ENCODE data around the gene FKBP6. TPM values are rescaled to one million over a fixed set of nuclear protein-coding genes. Genes with fewer than 3 reads are reported as not detected.
A peak's percentile ranks its signal among the peaks of the same experiment; 100 is the strongest.
"Not testable (repeated sequence)": the region's sequence is repeated elsewhere in the genome, so short reads cannot be mapped to it uniquely, and the experiment has no call there.

The FKBP6 gene
- total RNA-seq, 1 experiment from 2014 or later = not detected

DNA sequence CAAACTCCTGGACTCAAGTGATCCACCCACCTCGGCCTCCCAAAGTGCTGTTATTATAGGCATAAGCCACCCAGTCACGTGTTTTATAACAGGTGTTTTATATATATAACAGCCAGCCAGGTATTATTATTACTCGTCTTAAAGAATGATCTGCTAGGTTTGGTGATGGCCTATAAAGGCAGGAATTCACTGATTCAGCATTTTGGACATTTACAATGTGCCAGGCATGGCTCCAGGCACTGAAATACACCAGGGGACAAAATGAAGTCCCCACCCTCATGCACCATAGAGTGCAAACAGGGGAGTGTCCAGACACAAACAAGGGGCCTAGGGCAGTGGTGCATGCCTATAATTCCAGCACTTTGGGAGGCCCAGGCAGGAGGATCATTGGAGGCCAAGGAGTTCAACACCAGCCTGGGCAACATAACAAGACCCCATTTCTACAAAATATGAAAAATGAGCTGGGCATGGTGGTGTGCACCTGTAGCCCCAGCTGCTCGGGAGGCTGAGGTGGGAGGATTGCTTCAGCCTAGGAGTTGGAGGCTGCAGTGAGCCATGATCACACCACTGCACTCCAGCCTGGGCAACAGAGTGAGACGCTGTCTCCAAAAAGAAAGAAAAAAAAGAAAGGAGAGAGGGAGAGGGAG, 4.4 kb upstream of the FKBP6 start:
- not testable (repeated sequence) for DNase-seq (ENCODE audit: low spot score)

DNA sequence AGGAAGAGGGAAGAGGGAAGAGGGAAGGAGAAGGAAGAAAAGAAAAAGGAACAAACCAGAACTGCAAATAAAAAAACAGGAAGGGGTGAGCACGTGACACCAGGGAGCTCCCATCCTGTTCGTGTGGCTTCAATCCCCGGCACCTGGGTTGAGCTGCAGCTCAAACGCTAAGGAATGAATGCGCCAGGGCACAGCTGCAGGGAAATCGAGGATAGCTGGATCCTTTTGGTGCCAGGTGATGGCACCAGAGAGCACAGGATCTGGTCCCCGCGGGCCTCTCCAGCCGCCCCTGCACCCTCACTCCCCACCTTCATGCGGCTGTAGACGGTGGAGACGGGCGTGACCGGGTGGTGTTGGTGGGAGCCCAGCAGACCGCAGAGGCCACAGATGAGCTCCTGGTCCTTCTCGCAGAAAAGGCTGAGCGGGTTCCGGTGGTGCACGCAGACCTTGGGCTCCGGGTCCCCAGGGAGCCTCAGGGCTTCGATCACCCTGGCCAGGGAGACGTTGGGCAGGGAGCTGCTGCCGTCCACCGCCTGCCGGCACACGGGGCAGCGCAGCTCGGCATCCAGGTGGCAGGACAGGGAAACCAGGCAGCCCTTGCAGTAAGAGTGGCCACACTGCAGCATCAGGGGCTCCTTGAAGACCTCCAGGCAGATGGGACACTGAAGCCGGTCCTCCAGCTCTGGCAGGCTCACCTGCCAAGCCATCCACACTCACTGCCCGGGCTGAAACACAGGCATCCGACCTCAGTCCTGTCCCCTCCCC, 3.7 kb upstream of the FKBP6 start:
- peak; percentile 69 for DNase-seq (ENCODE audit: low spot score)

DNA sequence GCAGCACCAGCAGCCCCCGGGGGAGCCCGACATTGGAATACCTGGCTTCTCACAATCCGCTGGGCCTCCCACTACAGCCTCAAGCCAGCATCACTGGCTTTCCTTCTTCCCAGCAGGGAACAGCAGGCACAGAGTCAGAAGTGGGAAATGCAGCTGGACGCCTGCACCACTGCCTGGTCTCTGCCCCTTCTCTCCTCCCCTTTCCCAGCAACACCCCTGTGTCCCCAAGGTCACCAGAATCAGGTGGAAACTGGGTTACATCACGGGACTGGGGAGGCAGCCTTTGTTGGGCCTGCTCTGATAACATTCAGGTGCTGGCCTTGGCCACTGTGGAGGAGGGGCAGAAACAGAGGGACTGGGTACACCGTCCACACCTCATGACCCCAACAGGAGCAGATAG, 2.5 kb upstream of the FKBP6 start:
- DNase-seq (ENCODE audit: low spot score) = not testable (repeated sequence)

DNA sequence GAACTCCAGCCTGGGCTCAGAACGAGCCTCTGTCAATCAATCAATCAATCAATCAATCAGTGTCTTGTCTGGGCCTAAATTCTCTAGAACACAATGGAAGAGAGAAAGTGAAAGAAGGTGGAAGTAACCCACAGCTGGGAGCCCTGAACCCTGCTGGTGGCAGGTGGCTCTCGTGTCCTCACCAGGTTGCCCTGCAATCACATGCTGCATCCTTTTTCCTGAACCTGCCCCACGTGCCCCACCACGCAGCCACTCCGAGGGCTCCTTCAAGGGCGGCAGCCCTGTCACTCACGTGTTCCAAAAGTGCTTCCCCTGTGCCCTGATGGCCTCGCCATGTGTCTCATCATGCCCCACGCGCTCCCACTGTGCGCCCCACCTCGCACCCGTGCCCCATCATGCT, 512 bp upstream of the FKBP6 start:
- DNase-seq (ENCODE audit: low spot score) = not testable (repeated sequence)

DNA sequence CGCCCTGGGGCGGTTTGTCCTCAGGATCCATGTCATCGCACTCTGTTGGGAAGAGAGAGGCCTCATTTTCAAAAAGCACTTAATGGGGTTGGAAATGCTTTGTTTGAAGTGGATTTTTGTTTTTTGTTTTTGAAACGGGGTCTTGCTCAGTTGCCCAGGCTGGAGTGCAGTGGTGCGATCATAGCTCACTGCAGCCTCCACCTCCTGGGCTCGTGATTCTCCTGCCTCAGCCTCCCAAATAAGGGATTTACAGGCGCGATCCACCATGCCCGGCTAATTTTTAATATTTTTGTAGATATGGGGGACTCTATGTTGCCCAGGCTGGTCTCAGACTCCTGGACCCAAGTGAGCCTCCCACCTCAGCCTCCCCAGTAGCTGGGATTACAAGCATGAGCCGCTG, 735 bp downstream of the FKBP6 start:
- no peak for DNase-seq (ENCODE audit: low spot score)

DNA sequence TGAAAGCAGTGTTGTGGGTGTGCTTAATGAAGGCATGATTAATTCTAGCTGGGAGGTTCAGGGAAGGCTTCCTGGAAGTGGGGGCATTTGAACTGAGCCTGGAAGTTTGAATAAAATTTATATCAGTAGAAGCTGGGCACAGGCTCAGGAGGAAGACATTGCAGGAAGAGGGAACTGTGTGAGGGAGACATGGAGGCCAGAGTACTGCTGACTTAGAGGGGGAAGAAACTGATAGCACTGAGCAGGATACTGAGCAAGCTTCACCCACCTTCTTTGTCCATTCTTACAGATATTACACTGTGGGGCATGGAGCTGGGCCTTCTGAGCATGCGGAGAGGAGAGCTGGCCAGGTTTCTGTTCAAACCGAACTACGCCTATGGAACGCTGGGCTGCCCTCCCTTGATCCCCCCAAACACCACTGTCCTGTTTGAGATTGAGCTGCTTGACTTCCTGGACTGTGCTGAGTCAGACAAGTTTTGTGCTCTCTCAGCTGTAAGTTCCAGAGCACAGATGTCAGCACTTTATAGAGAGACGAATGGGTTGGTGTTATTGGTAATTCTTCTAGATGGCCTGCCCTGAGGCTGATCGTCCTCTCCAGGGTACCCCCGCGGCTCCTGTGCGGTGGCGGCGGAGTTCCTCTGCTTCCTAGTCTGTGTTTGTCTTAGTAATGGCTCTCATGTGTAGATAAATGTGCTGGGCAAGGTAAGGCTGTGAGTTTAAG, 2.1 kb downstream of the FKBP6 start:
- no peak for DNase-seq (ENCODE audit: low spot score)

DNA sequence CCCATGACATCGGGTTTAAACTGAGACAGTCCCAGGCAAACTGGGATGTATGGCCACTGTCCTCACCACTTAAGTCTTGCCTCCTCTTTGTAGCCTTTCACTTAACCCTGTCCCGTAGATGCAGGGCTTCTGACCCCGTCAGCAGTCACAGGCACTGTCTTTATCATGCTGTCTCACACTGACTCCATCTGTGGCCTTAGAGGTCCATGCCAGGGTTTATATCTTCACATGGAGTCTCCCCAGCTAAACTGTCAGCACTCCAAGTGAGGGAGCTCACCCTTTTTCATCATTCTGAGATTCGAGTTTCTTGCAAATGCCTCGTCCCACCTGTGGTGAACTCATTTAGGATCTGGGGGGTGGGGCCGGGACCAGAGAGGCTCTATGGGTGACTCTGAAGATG, 2.8 kb downstream of the FKBP6 start:
- DNase-seq (ENCODE audit: low spot score) = no peak

DNA sequence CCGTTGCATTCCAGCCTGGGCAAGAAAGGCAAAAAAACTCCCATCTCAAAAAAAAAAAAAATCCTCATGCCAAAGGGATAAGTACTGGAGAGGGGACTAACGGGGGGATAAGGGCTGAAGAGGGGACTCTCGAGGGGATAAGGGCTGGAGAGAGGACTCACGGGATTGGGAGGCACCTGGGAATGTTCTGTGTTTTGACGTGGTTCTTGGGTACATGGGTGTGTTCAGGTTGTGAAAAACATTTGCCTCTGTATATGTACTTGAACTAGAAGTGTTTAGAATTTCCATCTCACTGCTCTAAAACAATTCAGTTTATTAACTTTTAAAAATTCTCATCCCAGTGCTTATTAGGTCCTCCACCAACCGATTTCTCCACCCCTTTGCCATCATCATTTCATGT, 4.5 kb downstream of the FKBP6 start:
- DNase-seq (ENCODE audit: low spot score) = no peak

DNA sequence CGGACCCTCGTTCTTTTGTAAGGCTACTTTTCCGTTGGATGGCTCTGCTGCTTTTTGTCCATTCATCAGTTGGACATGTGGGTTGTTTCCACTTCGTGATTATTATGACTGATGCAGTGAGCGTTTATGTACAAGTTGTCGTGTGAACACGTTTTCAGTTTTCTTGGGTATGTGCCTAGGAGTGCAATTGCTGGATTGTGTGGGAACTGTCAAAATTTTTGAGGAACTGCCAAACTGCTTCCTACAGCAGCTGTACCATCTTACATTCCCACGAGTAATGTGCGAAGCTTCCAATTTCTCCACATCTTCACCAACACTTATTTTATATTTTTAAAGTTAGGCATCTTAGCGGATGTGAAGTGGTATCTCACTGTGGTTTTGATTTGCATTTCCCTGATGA, 10.4 kb downstream of the FKBP6 start:
- DNase-seq (ENCODE audit: low spot score) = no peak

DNA sequence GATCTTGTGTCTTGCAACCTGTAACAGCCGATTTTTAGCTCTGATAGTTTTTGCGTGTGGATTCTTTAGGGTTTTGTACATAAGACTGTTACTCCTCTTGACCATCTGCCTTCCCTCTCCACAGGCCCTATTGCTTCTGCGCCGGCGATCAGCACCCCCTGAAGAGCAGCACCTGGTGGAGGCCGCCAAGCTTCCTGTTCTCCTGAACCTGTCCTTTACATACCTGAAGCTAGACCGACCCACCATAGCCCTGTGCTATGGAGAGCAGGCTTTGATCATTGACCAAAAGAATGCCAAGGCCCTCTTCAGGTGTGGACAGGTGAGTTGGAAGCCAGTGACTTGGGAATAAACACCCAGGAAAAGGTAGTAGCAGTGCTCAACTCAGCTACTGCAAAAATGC, 12.6 kb downstream of the FKBP6 start:
- DNase-seq (ENCODE audit: low spot score) = no peak

DNA sequence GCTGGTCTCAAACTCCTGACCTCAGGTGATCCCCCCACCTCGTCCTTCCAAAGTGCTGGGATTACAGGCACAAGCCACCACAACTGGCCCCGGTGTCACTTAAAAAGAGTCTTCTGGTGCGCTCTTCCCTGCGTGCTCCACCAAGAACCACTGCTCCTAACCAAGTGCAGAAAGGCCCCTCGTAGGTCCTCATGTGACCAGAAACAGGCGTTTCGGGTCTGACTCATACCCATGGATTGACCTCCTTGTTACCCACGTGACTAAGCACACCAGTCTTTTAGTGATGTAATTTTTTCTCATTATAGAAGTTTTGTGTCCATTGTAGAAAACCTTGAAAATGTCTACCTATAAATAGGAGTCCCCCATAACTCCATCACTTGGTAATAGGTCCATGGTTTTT, 13.9 kb downstream of the FKBP6 start:
- no peak for DNase-seq (ENCODE audit: low spot score)

DNA sequence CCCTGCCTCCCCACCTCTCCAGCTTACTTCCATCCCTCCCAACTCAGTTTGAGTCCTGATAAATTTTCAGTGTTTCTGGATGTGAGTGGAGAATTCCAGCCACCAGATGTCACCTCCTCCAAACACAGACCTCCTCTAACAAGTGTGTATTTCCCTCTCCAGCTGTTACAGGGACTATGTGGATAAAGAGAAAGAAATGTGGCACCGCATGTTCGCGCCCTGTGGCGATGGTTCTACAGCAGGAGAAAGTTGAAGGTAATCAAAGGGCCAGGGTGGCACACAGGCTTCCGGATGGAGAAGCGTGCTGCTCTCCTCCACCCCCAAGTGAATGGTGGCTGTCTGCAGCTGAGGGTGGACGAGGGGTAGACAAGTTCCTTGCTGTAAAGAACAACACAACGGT, 14.7 kb downstream of the FKBP6 start:
- DNase-seq (ENCODE audit: low spot score) = peak; percentile 41

DNA sequence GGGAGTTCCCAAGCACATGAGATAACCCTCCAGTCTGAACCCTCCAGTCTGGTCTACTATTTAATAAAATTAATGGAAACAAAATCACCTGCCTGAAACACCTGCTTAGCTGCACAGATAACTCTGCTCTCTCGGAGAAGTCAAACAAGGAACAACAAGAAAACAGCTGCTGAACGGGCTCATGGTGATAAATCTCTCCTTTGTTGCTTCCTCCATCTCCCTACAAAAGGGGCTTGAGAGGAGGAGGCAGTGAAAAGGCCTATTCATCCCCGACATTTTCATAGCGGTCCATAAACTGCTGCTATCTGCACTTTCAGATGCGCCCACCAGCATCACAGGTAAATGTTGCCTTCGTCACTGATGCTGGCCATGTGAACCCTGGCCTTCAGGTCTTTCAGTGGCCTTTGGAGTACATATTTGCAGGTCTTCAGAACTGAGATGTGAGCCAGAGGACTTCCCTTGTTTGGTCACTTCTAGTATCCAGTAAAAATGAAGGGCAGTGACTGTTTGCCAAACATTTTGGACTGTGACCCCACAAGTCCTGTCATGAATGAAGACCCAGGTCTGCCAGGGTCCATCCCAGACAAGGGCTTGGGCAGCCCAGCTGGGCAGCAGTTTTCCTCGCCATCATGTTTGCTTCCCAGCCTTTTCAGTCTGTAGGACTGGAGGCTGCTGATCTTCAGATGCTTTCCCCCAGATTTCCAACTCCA, 15.9 kb downstream of the FKBP6 start:
- DNase-seq (ENCODE audit: low spot score) = no peak

DNA sequence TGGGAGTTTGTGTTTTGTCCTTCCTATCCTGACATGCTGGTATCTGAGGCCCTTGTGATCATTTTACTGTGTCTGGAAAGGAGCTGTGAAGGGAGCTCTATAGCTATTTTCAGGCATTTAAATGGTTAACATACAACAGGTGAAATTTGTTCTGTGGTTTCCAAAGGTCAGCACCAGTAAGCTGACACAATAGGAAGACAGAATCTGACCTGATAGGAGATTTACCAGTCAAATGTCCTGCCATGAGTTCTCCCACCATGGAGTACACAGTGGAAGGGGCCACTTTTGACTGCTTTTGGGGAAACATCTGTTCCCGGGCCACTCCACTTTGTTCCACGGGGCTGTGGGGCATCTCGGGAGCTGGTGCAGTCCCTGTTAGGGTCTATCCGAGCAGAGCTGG, 17.6 kb downstream of the FKBP6 start:
- no peak for DNase-seq (ENCODE audit: low spot score)

DNA sequence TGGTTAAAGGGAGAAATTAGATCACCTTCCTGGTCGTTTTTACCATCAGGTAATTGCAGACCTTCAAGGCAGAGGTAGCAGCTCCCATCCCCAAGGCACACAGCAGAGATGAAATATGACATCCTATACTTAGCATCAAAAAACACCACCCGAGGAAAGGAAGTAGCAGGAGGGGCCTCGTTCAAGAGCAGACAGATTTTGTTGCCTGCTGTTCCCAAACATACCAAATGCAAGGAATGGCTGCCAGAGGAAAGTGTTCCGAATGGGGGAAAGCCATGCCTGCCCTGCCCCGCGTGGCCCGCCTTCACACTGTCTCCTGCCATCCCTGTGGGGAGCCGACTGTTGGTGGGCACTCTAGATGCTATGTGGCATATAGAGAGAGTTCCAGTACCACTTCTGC, 18.0 kb downstream of the FKBP6 start:
- DNase-seq (ENCODE audit: low spot score) = no peak

DNA sequence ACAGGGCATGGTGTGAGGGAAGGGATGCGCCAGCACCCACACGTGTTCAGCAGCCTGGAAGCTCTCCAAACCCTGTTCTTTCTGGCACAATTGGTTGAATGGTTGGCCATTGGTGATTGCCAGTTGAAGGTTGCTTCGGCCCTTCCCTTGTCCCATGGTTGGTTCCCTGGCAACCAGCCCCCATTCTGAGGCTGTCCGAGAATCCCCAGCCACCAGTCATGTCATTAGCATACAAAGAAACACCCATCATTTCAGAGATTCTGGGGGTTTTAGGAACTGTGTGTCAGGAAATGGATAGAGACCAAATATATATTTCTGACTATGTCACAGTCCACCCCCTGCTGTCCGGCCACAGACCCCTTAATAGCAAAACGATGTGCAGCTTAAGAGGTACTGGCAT, 21.8 kb downstream of the FKBP6 start:
- DNase-seq (ENCODE audit: low spot score) = no peak

DNA sequence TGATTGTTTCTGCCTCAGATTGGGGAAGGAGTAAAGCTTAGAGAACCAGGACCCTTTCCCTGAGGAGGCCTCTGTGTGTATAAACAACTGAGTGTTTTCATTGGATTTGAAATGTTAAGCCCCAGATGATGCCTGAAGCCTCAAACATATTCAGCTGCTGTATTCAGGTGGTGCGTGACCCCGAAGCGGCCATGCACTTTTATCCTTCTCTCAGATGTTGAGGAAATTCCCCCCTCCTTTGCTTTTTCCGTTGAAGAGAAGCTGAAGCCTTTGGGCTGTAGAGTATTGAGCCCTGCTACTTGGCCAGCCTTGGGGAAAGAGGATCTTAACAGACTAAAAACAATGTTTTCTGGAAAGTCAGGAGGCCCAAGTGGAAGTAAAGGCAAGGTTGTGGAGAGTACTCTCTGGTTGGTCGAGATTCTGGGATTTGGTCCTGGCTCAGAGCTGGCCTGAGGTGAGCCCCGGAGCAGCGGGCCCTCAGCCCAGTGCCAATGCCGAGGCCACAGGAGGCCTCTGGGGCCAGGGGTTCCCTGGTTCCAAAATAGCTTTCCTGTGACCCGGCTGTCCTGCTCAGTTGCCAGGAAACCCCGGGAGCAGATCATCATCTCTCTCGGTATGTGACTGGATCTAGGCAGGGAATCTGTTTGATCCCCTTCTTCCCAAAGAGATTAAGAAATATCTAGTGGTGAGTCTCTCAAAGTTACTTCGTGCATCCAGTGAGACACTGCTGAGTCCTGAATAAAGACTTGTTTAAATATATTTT, 22.5 kb downstream of the FKBP6 start:
- DNase-seq (ENCODE audit: low spot score) = no peak

DNA sequence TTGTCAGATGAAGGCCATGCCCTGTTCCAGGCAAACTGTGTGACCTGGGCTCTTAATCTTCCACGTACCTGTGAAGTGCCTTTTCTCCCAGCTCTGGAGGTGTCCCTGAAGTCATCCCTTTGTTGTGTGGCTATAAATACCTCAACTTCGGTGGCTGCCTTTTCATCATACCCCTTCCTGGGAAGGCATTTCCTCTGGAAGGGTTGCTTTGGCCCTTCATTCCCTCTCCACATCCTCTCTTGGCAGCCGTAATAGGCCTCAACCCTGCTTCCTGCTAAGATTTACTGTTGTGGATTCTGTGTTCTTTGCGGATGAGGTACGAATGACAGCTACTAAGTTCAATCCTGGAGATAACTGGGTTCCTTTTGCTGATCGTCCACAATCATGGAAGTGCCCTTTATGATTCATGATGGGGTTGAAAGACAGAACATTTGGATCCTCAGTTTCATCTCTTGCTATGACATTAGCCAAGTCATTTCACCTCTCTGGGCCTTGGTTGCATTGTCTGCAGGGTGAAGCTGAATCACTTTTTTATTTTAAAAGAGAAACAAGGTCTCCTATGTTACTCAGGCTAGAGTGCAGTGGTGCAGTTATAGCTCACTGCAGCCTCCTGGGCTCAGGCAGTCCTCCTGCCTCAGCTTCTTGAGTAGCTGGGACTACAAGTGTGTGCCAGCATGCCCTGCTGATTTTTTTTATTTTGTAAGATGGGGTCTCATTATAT, 23.6 kb downstream of the FKBP6 start:
- no peak for DNase-seq (ENCODE audit: low spot score)

DNA sequence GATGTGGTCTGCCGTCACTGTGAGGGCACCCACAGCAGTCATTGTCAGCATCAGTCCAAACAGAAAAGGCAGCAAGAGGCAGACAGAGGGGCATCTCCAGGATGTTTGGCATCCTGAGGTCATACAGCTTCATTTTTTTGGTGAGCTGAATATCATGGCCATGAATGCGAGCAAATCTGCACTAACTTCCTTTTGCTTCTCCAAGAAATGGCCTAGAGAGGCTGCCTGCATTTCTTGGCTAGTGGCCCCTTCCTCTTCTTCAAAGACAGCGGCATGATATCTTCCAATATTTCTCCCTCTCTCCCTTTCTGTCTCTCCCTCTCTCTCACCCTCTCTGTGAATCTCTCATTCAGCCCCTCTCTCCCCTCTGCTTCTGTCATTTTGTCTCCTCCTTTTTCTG, 24.8 kb downstream of the FKBP6 start:
- DNase-seq (ENCODE audit: low spot score) = no peak

DNA sequence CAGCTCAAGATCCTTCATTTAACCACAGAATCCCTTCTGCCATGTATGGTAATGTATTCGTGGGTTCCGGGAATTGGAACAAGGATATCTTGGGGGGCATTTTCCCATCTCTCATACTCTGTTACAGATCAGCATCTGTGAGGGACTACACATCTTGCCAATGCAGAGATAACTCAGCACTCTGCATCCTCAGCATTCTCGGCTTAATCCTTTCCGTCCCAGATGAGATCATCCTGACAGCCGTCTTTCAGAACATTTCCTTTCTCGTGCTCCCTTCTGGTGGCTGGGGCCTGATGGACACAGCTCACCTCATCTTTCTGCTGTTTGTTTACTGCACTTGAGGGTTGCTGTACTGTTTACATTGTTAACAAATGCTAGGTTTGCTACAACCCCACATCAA, 25.3 kb downstream of the FKBP6 start:
- no peak for DNase-seq (ENCODE audit: low spot score)

DNA sequence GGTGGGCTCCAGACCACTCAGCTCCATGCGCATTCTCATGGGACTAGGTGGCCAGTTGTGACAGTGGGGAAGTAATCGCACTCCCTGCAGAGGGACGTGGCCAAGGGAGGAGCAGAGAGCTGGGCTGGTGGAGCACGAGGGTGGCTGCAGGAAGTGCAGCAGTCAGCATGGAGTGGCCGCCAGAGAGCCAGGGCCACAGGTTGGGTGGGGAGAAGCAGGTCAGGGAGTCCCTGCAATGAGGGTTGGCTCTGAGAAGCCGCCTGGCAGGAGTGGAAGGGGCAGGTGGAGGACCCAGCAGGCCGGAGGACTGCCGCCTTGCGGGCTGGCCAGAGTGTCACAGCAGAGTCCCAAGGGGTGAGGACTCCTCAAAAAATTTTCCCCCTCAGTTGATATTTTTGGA, 26.2 kb downstream of the FKBP6 start:
- no peak for DNase-seq (ENCODE audit: low spot score)
